HG03139 (cell line): ENCODE data around the gene OR10G6.
"Not testable (repeated sequence)": the region's sequence is repeated elsewhere in the genome, so short reads cannot be mapped to it uniquely, and the experiment has no call there.

ENCODE experiments used
- ATAC-seq: cut with Tn5 transposase; IDR thresholded peaks from one replicate; pipeline ENCODE4 v1.9.1; 2021; ENCODE audit not compliant: unreplicated experiment

OR10G6 gene, protein sequence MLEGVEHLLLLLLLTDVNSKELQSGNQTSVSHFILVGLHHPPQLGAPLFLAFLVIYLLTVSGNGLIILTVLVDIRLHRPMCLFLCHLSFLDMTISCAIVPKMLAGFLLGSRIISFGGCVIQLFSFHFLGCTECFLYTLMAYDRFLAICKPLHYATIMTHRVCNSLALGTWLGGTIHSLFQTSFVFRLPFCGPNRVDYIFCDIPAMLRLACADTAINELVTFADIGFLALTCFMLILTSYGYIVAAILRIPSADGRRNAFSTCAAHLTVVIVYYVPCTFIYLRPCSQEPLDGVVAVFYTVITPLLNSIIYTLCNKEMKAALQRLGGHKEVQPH

DNA sequence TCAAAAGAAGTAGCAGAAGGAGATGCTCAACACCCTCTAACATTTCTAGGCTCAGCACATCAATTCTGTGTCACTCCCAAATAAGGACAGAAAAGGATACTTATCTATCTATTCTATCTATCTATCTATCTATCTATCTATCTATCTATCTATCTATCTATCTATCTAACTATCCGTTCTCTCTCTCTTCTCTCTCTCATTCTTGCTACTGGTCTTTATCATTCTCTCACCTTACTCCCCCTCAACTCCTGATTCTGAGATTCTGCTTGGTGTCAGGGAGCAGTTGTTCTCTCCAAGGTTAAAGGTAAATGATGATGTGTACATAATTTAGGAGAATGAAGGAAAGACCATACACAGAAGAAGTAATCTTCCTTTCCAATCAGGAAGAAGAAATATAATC lies at the start of gene OR10G6:
OR10G6 (minus strand) TSS at position 43 of the 400 bp plus-strand sequence; CDS start at position 43, 0 bp downstream.
- no peak for ATAC-seq

DNA sequence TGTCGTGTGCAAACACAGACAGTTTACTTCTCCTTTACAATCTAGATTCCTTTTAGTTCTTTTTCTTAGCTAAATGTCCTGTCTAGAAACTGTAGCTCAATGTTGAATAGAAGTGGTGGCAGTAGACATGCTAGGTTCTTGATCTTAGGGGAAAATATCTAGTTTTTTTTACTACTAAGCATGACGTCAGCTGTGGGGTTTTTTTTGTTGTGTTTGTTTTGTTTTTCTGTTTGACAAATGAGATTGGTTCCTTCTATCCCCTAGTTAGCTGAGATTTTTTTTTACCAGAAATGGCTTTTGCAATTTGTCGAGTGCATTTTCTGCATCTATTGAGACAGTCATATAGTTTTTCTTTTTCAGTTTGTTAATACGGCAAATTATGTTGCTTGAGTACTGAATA lies 48.5 kb upstream of the OR10G6 start:
- no peak for ATAC-seq

DNA sequence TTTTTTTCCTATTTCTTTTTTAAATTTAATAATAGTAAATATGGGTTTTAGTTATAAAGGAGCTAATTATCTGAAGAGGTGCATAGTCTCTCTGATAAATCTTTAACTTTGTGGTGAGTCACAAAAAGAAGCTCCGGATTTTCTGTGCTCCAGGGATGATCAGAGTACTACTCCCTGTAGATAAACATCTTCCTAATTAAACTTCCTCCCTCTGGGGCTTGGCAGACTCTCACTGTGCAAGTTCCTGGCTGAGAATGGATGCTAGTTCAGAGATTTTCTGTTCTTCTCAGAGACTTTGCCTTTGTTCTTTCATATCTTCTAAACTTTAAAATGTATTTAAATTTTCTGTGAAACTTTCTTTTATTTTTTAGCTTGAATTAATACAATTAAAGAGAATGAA lies 46.3 kb upstream of the OR10G6 start, which contains the start of gene OR10G7:
OR10G7 (minus strand) TSS at position 72 of the 400 bp plus-strand sequence. CDS start 2,324 bp downstream, outside the sequence.
- ATAC-seq = no peak

DNA sequence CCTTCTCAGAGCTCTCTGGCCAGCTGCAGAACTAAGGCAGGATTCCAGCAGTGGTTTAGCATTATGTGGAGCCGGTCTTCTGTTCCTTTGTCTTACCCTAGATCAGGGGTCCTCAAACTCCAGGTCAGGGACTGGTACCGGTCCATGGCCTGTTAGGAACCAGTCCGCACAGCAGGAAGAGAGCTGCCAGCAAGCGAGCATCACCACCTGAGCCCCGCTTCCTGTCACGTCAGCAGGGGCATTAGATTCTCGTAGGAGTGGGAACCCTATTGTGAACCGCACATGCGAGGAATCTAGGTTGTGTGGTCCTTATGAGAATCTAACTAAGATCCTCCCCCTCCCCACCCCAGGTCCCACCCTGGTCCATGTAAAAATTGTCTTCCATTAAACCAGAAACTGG lies 44.6 kb upstream of the OR10G6 start:
- no peak for ATAC-seq

DNA sequence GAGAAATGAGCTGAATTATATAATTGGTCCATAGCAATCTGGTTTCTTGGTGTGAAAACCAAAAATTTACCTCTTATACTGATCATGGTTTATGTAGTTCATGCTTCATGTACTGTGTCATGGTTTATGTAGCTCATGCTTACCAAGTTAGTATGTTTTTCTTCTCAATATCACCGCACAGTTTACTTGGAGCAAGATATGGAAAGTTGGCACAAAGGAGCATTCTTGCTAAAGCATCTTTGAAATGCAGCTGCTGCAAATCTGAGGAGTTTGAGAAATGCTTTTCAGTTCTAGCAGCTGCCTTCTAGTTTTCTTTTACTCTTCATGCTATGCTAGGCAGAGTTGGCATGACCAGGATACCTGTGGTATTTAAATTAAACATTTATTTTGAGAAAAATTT lies 41.7 kb upstream of the OR10G6 start:
- no peak for ATAC-seq

DNA sequence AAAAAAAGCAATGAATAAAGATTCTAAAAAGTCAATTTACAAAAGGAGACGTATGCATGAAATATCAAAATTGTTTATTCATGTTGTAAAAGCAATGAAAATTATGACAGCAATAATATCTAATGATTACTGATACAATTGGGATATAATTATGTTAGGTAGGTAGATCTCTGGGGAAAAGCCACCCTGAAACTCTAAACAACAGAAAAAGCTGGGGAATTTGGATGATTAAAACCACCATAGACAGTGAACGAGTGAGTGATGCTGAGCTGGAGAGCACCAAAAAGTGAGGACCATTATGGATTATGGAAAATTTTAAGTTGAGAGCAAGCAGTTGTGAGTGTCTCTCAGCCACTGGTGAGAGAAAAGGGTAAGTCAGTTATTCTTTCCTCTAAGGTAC lies 31.5 kb upstream of the OR10G6 start, which contains the start of gene OR10G8:
OR10G8 (plus strand) TSS at position 301 of the 400 bp plus-strand sequence. CDS start 2,825 bp downstream, outside the sequence.
- ATAC-seq = no peak

DNA sequence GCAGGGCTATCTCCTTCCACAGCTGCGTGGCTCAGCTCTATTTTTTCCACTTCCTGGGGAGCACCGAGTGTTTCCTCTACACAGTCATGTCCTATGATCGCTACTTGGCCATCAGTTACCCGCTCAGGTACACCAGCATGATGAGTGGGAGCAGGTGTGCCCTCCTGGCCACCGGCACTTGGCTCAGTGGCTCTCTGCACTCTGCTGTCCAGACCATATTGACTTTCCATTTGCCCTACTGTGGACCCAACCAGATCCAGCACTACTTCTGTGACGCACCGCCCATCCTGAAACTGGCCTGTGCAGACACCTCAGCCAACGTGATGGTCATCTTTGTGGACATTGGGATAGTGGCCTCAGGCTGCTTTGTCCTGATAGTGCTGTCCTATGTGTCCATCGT lies 20.9 kb upstream of the OR10G6 start:
- not testable (repeated sequence) for ATAC-seq

DNA sequence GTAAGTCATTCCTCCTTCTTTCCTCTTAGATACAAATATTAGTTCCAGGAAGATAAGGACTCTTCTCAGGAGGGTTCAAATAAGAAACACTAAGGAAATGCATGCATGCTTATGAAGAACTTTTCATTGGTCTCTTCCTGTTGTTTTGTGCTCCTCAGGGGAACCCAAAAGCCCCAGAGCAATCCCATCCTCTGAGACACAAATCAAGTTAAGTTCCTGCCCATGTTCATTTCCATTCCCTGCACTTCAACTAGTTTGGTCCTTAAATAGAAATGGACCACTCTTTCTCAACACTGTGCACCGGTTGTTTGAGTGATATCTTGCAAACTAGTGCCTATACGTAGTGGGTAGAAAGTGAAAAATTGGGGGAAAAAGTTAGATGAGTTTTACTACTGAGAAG lies 17.7 kb upstream of the OR10G6 start, which contains the start of gene OR10G4:
OR10G4 (plus strand) TSS at position 301 of the 400 bp plus-strand sequence. CDS start 2,578 bp downstream, outside the sequence.
- ATAC-seq = no peak

DNA sequence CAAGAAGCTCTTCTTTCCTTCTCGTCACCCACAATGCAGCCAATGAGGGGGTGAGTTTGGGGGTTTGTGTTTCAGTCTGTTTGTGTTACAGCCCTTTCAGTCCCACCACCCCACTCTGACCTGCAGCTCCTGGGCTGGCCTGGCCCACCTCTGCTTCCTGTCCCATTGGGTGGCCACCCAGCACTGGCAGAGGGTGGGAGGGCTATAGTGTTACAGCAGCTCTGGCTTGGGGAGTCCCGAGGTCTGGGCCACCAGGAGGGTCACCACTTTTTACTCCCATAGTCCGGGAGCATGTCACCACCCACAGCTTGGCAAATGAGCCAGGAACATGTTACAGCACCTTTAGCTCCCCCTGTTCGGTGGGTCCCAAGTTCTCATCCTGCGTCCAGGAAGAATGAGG lies 15.7 kb downstream of the OR10G6 start:
- no peak for ATAC-seq

DNA sequence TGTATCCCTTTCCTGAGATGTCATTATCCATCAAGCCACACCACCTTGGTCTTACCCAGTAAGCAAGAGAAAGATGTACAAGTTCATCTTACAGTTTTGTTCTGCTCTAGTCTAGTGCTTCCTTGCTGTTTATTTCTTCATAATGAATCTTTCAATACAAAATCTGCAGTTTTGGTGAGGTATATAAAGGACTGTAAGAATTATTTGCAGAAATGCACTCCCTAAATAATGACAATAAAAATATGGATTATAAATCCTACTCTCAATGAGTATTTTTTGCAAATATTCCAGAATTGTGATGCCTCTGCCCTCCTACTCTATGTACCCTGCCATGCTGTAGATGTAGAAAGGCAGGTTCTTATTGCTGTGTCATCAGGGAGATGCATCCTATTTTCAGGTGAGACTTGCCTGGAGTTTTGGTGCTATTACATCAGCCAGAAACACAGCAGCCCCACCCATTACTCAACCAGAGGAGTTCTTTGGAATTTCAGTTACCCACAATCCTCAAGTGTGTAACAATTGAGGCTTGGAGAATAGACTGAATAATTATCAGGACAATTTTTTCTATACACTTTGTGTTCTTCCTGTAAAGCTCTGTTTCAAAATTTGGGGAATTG lies 17.1 kb downstream of the OR10G6 start, which contains the start of gene OR10S1:
OR10S1 (minus strand) TSS at position 51 of the 617 bp plus-strand sequence. CDS start 117 bp downstream, outside the sequence.
- ATAC-seq = no peak

DNA sequence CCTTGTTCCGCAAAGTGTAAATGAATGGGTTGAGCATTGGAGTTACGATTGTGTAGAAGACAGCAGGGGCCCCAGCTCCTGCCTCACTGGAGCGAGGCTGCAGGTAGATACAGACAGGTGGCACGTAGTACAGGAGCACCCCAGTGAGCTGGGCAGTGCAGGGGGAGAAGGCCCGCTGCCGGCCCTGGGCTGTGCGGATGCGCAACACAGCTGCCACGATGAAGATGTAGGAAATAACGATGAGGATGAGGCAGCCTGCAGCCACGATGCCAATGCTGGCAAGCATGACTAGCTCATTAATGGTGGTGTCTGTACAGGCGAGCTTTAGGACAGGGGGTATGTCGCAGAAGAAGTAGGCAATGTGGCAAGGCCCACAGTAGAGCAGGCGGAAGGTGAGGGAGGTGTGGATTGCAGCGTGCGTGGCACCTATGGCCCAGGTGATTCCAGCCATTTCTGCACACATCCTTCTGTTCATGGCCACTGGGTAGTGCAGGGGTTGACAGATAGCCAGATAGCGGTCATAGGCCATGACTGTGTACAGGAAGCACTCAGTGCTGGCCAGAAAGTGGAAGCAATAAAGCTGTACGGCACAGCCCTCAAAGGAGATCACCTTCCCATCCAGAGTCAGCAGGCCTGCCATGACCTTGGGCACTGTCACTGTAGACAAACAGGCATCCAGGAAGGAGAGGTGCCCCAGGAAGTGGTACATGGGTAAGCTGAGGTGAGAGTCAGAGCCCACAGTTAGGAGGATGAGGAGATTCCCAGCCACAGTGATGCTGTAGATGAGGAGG lies 18.0 kb downstream of the OR10G6 start:
- ATAC-seq = no peak

DNA sequence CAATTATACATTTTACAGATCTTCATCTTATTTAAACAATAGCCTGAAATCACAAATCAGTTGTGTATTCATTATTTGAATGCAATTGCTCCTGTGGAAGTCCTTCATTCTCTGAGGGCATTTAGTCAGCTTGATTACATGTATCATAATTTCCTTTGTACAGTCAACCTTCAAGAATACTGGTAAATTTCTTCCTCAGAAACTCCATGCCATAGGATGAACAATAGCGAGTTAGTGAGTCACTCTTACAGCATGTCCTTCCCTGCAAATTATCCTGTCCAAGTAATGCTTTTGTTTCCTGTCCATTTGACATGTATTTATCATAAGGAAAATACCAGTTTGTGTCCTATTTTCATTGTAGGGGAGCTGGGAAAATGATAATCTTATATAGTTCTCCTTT lies 21.1 kb downstream of the OR10G6 start:
- no peak for ATAC-seq

DNA sequence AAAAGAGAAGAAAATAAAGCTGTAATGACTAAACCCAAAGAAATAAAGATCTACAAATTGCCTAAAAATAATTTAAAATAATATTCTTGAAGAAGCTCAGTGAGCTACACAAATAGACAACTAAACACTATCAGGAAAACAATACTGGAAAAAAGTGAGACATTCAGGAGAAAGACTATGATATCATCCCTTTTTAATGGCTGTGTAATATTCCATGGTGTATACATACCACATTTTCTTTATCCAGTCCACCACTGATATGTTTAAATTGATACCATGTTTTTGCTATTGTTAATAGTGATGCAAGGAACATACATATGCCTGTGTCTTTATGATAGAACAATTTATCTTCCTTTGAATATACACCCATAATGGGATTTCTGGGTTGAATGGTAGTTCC lies 38.2 kb downstream of the OR10G6 start:
- ATAC-seq = no peak

DNA sequence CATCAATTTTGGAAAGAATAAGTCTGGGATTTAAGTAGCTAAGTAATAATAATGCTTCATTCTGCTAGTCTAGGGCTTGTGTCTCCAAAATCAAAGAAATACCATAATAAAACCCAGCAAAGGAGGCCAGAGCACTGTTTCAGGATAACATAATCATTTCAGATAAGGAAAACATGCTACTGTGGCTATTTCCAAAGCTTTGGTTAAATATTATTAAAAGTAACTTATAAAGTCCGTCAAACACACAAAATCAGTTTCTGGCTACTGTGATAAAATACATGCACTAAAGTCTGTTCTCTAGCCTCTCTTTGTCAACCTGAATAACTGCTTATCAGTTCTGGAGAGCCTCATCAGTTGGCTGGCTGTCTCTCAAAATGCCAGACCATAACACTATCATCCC lies 49.8 kb downstream of the OR10G6 start:
- ATAC-seq = no peak
